Smooth muscle cell of the brain vasculature (primary cell): ENCODE results near the gene LDLRAD3.

ENCODE experiments used
- DNase-seq: peaks from one replicate; pipeline ENCODE4 v3.0.0-alpha.2; 2012; ENCODE audit warnings: low read depth, low spot score

The LDLRAD3 gene

DNA sequence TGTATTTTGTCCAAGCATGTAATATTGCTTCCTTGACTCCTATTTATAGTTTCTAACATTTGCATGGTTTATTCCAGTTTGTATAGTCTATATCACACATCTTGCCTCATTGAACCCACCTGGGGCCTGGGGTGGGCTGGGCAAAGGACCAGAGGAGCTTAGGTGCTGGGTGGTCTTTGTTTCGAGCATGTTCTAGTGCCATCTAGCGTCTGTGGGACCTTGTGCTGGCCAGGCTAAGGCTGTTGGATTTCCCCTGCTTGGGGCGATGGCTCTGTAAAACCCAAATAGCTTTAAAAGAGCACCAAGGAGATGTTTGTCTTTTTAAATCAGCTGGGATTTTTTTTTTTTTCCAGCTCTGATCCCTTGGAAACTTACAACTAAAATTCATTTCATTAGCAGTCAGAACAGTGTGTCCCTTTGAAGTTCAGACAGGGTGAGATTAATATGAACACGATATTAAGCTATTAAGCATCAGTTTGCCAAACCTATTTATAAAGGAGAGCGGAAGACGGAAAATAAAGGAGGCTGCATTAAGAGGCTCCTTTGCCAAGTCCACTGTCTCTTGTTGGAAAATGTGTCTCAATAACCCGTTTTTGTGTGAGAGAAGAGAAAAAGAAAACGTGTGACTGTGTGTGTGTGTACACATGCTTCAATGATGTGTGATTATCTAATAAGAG is 188.0 kb downstream of the LDLRAD3 start:
- DNase-seq = no peak

GRCh38 chr11:36132940-36133339 is 189.1 kb downstream of the LDLRAD3 start:
- no peak for DNase-seq

DNA sequence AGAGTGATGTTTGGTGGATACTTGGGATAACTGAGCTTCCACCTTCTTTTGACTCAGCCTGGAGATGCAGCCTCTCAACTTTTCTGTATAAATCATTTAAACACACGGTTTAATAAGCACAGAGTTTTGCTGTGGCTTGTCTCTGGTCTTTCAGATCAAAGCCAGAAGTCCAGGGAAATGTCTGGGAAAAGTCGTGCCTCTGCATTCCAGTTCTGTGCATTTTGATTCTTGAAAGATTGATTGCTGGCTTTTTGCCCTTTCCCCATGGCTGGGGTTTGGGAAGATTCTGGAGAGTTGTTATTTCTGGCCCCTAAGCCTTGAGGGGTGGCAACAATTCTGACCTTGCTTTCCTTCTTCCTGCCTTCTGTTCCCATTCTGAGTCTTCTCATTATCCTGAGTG is 191.2 kb downstream of the LDLRAD3 start:
- no peak for DNase-seq

DNA sequence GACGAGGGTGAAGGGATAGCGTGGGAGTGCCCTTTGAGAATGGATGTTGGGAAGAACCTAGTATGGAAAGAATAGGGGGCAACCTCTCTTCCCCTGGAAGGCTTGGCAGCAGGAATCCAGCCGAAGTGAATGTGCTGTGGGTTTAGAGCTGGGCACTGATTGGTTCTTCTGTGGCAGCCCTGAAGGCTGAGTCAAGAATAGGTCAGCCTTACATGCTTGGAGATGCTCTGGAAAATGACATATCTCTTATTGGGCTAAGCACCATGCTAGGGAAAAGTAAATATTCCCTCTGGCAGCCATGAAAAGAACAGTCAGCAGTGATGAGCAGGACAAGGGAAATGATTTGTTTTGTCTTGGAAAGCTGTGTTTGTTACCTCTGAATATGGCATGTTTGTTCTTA is 195.9 kb downstream of the LDLRAD3 start:
- no peak for DNase-seq

GRCh38 chr11:36141196-36141953 is 197.5 kb downstream of the LDLRAD3 start:
- DNase-seq = no peak

GRCh38 chr11:36141956-36142355 is 198.1 kb downstream of the LDLRAD3 start:
- no peak for DNase-seq

GRCh38 chr11:36142439-36142838 is 198.6 kb downstream of the LDLRAD3 start:
- no peak for DNase-seq

GRCh38 chr11:36142879-36143278 is 199.0 kb downstream of the LDLRAD3 start:
- no peak for DNase-seq

DNA sequence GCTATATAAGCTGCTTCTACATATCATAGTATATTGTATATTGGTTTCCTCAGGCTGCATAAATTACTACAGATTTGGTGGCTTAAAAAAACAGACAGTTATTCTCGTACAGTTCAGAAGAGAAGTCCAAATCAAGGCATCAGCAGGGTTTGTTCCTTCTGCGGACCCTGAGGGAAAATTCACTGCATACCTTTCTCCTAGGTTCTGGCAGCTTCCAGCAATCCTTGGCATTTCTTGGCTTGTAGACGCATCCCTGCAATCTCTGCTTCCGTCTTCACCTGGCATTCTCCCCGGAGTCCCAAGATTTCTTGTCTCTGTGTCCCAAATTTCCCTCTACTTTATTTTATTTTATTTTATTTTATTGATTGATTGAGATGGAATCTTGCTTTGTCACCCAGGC is 202.6 kb downstream of the LDLRAD3 start:
- DNase-seq = no peak

- DNase-seq = no peak
Measured at GRCh38 chr11:36147491-36147890, 203.6 kb downstream of the LDLRAD3 start.

DNA sequence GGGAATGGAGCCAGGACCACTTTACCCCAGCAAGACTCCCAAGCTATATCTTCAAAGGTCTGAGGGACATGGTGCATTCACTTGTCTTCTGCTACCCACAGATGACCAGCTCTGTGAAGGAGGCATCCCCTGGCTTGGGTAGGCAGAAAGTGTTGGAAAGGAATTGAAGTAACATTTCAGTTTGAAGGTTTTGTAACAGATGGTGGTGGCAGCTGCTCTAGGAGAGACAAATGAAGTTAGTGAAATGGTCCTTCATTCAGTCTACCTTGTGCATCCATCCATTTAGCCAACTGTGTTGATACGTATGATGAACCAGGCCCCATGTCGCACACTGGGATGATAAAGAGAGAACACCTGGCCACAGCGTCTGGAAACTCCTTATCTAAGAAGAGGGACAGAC is 204.8 kb downstream of the LDLRAD3 start:
- no peak for DNase-seq

DNA sequence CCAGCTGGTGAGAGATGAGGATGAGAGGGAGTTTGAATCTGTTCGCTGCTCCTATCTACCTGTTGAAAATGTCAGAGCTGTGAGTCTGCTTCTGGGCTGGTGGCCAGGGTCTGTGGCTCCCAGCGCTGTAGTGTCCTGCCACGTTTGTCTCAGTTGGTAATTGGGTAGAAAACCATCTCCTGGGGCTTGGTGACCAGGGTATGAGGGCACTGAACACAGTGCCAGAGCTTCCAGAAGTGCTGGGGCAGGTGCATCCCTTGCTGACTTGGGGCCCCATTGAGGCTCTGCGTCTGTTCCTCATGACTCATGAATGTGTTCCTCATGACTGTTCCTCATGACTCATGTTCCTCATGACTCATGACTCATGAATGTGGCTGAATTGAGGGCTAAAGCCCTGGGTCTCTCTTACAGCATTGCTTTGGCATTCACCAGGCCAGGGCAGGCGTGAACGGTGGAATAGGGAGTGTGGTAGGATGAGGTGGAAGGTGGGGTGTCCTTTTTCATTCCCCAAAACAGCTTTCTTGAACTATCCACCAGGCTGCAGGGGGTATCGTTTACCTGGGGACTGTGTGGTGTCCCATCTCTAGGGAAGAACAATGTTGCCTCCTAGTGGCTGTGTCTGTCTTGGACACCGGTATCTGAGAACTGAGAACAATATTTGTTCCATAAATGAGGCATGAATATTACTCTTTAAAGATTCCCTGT is 205.8 kb downstream of the LDLRAD3 start:
- peak; percentile 94 for DNase-seq

DNA sequence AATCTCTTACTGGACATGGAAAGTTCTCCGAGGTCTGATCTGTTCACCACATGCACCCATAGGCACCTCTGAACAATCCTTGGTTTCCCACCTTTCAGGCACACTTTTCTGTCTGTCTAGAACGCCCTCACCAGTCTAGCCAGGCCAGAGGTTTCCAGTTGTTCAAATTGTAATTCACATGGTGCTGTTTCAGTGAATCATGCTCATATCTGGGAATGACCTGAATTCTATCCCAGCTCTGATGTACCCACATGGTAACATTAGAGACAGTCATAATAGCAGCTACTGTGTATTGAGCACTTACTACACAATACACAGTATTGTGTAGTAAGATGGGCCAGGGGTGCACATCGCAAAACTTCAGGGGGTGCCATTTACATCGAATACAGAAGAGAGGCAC is 207.1 kb downstream of the LDLRAD3 start:
- DNase-seq = no peak

GRCh38 chr11:36151933-36152580 is 208.2 kb downstream of the LDLRAD3 start:
- no peak for DNase-seq

DNA sequence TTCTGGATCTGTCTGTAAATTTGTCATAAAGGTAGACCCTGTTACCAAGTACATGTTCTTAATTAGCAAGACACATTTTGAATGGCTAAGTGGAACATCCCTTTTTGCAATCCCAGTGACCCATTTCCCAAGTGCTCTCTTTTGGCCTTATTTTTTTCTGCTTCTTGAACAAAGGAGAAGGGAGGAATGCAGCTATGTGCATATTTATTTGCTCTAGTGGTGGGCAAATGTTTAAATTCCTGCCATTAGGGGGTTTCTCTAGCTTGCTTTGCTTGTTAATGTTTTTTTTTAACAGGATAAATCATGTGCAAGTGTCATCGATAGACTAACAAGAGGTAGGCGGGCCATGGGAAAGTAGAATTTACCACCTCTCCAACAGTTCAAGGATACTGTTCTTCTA is 209.7 kb downstream of the LDLRAD3 start:
- DNase-seq = no peak

- DNase-seq = no peak
Measured at GRCh38 chr11:36155124-36155561, 211.3 kb downstream of the LDLRAD3 start.

- peak; percentile 52 for DNase-seq
Measured at GRCh38 chr11:36155770-36156160, 211.9 kb downstream of the LDLRAD3 start.

- no peak for DNase-seq
Measured at GRCh38 chr11:36156161-36156816, 212.4 kb downstream of the LDLRAD3 start.

DNA sequence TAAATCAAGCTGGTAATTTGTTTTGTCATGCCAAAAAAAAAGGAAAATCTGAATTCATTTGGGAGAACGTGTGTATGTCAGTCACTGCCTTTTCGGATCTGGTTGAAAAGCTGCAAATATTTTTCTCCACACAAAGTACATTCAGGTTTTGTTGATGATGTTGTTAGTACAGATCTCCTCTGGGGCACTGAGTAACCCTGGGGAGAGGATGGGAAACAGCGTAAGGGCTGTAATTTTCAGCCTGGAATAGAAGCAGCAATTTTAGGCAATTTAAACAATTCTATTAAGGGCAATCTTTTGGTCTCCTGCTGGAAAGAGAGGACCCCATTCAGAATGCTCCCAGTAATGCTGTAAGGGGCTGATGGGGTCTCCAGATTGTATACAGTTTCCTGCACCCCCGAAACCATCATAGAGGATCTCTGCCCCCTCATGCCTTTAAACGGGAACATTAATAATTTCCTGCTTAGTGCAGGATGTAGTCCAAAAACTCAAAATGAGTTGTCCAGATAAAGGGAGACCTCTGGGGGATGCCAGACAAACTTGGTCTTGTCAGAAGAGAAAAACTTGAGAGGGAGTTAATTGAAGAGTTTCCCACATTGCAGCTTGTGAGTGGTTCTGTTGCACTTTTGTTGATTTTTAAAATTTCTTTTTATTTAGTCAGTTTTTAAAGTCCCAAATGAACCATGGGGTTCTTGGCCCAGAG is 213.1 kb downstream of the LDLRAD3 start:
- DNase-seq = no peak

GRCh38 chr11:36160091-36160490 is 216.2 kb downstream of the LDLRAD3 start:
- no peak for DNase-seq

DNA sequence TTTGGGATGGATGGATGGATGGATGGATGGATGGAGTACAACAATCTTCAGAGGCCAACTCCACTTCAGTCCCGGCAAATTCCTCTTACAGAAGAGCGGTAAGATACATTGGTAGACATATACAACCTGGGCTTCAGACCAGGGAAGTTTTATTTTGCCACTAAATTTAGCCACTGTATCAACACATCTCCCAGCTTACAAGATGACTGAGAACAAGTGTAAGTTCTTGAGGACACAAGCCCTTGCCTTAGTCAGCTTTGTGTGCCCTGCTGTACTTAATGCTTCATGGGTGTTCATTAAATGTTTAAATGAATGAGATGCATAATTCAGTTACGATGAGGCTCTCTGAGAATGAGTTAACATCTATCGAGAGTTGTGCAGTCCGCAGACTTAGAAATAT is 217.7 kb downstream of the LDLRAD3 start:
- no peak for DNase-seq
